Esophagus muscularis mucosa (tissue), 4 donors: ENCODE data around the gene CTU1.

ENCODE experiments used
- EP300 ChIP-seq: sonication (generic); formaldehyde crosslinking; IDR thresholded peaks from one replicate; pipeline ENCODE4 v1.6.1; 2017; ENCODE audit warnings: antibody characterized with exemption
- POLR2A ChIP-seq: fragments of 450-650 bp; IDR thresholded peaks from one replicate; pipeline ENCODE4 v1.6.1; 2017; ENCODE audit warnings: antibody characterized with exemption, moderate library complexity, mild to moderate bottlenecking, low read depth
- POLR2AphosphoS5 ChIP-seq, 2 donors: sonication (generic); formaldehyde crosslinking; IDR thresholded peaks; one replicate each; pipeline ENCODE4 v1.6.1; 2017; ENCODE audit warnings: antibody characterized with exemption in 2 of 2
- TF ChIP-seq, protein P1 (sequence below), 3 experiments: fragments of 200-600 bp in 2 of 3; fragments of 450-650 bp in 1 of 3; sonication (generic) in 2 of 3; IDR thresholded peaks; one replicate each; pipeline ENCODE4 v1.5.1; 2017 to 2019; ENCODE audit warnings: antibody characterized with exemption in 3 of 3, mild to moderate bottlenecking in 2 of 3, moderate library complexity in 1 of 3

DNA sequence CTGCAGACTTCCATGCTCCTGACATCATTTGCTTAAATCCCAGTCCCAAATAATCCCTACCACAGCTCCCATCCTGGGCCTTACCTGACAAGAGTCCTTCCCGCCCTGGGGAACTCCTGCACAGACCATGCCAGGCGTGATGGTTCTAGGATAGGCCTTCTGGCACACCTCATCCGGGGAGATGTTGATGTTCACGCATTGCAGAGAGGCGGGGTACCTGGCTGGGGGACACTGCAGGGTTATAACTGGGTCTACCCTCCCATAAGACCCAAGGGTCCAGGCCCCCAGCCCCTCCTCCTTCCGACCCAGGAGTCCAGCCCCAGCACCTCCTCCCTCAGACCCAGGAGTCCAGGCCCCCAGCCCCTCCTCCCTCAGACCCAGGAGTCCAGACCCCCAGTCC is 29.5 kb downstream of the CTU1 start:
- TF ChIP-seq, protein P1, sequence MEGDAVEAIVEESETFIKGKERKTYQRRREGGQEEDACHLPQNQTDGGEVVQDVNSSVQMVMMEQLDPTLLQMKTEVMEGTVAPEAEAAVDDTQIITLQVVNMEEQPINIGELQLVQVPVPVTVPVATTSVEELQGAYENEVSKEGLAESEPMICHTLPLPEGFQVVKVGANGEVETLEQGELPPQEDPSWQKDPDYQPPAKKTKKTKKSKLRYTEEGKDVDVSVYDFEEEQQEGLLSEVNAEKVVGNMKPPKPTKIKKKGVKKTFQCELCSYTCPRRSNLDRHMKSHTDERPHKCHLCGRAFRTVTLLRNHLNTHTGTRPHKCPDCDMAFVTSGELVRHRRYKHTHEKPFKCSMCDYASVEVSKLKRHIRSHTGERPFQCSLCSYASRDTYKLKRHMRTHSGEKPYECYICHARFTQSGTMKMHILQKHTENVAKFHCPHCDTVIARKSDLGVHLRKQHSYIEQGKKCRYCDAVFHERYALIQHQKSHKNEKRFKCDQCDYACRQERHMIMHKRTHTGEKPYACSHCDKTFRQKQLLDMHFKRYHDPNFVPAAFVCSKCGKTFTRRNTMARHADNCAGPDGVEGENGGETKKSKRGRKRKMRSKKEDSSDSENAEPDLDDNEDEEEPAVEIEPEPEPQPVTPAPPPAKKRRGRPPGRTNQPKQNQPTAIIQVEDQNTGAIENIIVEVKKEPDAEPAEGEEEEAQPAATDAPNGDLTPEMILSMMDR (IDR thresholded peaks at IDR 0.05): no peak
- no peak for TF ChIP-seq POLR2A
- TF ChIP-seq POLR2AphosphoS5 (IDR thresholded peaks at IDR 0.05): no peak
- TF ChIP-seq EP300: no peak
